GM12891 (cell line): ENCODE data around the gene AQP2.

Experiments used
- DNase-seq: peaks from one replicate; pipeline ENCODE4 v3.0.0; 2011; ENCODE audit warnings: low spot score; ENCODE audit not compliant: insufficient read length
- FAIRE-seq: peaks from 2 replicates; lab custom pipeline; 2011; peaks lifted over from hg19 to GRCh38; lab: Jason Lieb, UNC
- PAX5 ChIP-seq: IDR thresholded peaks from 2 replicates; pipeline ENCODE4 v1.6.1; 2011; ENCODE audit warnings: low read length, moderate library complexity, mild to moderate bottlenecking; ENCODE audit not compliant: insufficient read depth, severe bottlenecking
- POLR2A ChIP-seq: IDR thresholded peaks from 2 replicates; pipeline ENCODE4 v1.6.1; 2011; ENCODE audit warnings: low read depth, low read length, control low read depth
- POLR2AphosphoS5 ChIP-seq: IDR thresholded peaks from 2 replicates; pipeline ENCODE4 v1.6.1; 2011; ENCODE audit warnings: low read depth, low read length, control low read depth
- POU2F2 ChIP-seq: IDR thresholded peaks from 2 replicates; pipeline ENCODE4 v1.6.1; 2011; ENCODE audit warnings: low read depth, mild to moderate bottlenecking, control low read depth, low read length, moderate library complexity
- SPI1 ChIP-seq: IDR thresholded peaks from 2 replicates; pipeline ENCODE4 v1.6.1; 2011; ENCODE audit warnings: low read depth, low read length, control low read depth
- TAF1 ChIP-seq: IDR thresholded peaks from 2 replicates; pipeline ENCODE4 v1.6.1; 2011; ENCODE audit warnings: low read depth, low read length, control low read depth

Gene AQP2

GRCh38 chr12:49974231-49974675, 23.7 kb downstream of the AQP2 start:
- DNase-seq (no peak), FAIRE-seq (no peak)
- TF ChIP-seq POLR2AphosphoS5: no peak
- no peak for TF ChIP-seq POU2F2
- no peak for TF ChIP-seq SPI1
- TF ChIP-seq PAX5: no peak
- no peak for TF ChIP-seq POLR2A
- no peak for TF ChIP-seq TAF1

- FAIRE-seq: no peak
- DNase-seq: no peak
- no peak for TF ChIP-seq POU2F2
- no peak for TF ChIP-seq TAF1
- TF ChIP-seq PAX5: no peak
- TF ChIP-seq POLR2A: no peak
- no peak for TF ChIP-seq POLR2AphosphoS5
- TF ChIP-seq SPI1: no peak
Observed at GRCh38 chr12:49974677-49975317, 24.3 kb downstream of the AQP2 start.

GRCh38 chr12:49975318-49975761, 24.8 kb downstream of the AQP2 start:
- TF ChIP-seq PAX5 (no peak), POLR2AphosphoS5 (no peak), POU2F2 (no peak)
- FAIRE-seq (no peak), DNase-seq (no peak)

- FAIRE-seq (no peak), DNase-seq (no peak)
- TF ChIP-seq POU2F2: no peak
Observed at GRCh38 chr12:49976557-49976956, 26.0 kb downstream of the AQP2 start.

- TF ChIP-seq POLR2A: no peak
- TF ChIP-seq SPI1: no peak
- TF ChIP-seq TAF1: no peak
- TF ChIP-seq POLR2AphosphoS5: no peak
- TF ChIP-seq POU2F2: no peak
- TF ChIP-seq PAX5: no peak
- FAIRE-seq (no peak), DNase-seq (no peak)
Observed at GRCh38 chr12:49978125-49978524, 27.6 kb downstream of the AQP2 start.

GRCh38 chr12:49979016-49979586, 28.6 kb downstream of the AQP2 start:
- TF ChIP-seq TAF1 (no peak), SPI1 (no peak), POU2F2 (no peak), POLR2A (no peak), POLR2AphosphoS5 (no peak), PAX5 (no peak)
- DNase-seq (no peak), FAIRE-seq (no peak)

GRCh38 chr12:49979791-49980190, 29.3 kb downstream of the AQP2 start:
- FAIRE-seq (peak; percentile 71), DNase-seq (no peak)
- no peak for TF ChIP-seq TAF1
- no peak for TF ChIP-seq POLR2A
- no peak for TF ChIP-seq POU2F2
- no peak for TF ChIP-seq POLR2AphosphoS5
- no peak for TF ChIP-seq SPI1
- TF ChIP-seq PAX5: no peak

GRCh38 chr12:49980501-49981349, 30.2 kb downstream of the AQP2 start:
- FAIRE-seq (no peak), DNase-seq (no peak)
- TF ChIP-seq SPI1 (no peak), POLR2A (no peak), POLR2AphosphoS5 (no peak), POU2F2 (no peak), TAF1 (no peak), PAX5 (no peak)

GRCh38 chr12:49982246-49983087, 31.9 kb downstream of the AQP2 start:
- DNase-seq: no peak

More at GRCh38 chr12:49982246-49983087, 31.9 kb downstream of the AQP2 start:
- TF ChIP-seq POLR2AphosphoS5 (no peak), SPI1 (no peak), PAX5 (no peak), POU2F2 (no peak), TAF1 (no peak), POLR2A (no peak)
- no peak for FAIRE-seq
